Fibroblast of villous mesenchyme (primary cell): ENCODE measurements around the gene GDPD5. TPM values are rescaled to one million over a fixed set of nuclear protein-coding genes. Genes with fewer than 3 reads are reported as not detected.

Experiments used
- DNase-seq: peaks from one replicate; pipeline ENCODE4 v3.0.0-alpha.2; 2010; ENCODE audit warnings: low read depth
- H3K4me3 ChIP-seq: 2 replicates; pipeline ENCODE4 v1.5.1; 2011; ENCODE audit warnings: low read depth, mild to moderate bottlenecking, low read length
- total RNA-seq: library from RNA; depleted of rRNA; stranded (reverse); fragments of >200 nt; gene quantifications from 2 replicates; pipeline ENCODE4 v1.2.3, GENCODE V29; 2012
- TF ChIP-seq, protein P1 (sequence below): IDR thresholded peaks from 2 replicates; pipeline ENCODE4 v1.5.1; 2012; ENCODE audit warnings: low read depth, mild to moderate bottlenecking, low read length; ENCODE audit not compliant: insufficient read depth

The GDPD5 gene
- total RNA-seq, 1 donor = 9.5 TPM

DNA sequence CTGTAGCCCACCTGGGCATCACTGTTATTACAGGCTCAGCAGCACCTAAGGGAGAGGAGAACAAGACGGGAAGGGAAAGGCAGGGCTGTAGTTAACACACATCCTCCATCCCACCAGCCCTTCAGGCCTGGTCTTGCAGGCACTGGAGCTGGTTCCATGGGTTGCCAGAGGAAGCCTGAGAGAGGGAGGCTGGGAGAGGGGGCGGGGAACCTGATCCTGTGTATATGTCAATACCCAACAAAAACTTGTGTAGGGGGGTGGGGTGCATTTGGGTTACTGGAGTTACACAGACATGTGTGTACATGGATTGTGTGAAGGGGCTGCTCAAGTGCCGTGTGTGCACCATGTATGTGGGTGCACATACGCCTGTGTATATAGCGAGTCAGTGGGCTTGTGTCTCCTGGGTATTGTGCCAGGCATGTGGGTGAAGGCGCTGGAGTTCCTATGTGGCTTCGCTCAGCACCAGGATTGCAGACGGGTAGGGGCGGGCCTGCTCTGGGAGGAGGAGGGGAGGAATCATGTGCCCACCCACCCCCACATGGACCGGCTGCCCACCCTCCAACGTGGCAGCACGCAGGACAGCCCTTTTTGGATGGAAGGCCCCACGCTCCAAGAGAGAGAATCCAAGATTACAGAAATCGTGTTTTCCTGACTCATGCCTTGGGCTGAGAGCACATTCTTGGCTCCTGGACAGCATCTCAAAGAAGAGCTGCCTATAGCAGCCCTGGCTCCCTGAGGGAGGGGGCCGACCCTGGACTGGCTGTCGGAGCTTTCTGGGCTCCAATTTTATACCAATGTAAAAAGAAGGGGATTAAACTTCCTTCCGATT is 32.1 kb upstream of the GDPD5 start:
- TF ChIP-seq, protein P1, sequence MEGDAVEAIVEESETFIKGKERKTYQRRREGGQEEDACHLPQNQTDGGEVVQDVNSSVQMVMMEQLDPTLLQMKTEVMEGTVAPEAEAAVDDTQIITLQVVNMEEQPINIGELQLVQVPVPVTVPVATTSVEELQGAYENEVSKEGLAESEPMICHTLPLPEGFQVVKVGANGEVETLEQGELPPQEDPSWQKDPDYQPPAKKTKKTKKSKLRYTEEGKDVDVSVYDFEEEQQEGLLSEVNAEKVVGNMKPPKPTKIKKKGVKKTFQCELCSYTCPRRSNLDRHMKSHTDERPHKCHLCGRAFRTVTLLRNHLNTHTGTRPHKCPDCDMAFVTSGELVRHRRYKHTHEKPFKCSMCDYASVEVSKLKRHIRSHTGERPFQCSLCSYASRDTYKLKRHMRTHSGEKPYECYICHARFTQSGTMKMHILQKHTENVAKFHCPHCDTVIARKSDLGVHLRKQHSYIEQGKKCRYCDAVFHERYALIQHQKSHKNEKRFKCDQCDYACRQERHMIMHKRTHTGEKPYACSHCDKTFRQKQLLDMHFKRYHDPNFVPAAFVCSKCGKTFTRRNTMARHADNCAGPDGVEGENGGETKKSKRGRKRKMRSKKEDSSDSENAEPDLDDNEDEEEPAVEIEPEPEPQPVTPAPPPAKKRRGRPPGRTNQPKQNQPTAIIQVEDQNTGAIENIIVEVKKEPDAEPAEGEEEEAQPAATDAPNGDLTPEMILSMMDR = no peak
- peak; percentile 97 for DNase-seq
- peak overlapping the region; percentile 38 for H3K4me3 ChIP-seq

DNA sequence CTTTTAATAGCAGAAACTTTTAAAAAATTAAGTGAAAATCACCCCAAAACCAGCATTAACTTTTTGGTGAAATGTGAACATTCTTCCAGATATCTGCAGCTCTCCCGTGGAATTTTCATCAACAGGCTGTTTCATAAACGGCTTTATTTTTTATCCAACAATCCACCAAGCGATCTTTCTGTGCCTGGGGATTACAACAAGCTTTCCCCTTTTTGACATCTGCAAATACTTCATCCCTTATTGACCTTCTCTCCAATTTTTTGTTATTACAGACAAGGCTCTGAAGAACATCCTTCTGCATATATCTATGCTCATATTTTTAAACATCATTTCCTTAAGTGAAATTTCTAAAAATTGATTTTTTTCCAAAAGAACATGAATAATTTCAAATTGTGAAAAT is 30.5 kb upstream of the GDPD5 start:
- no peak overlapping the region for H3K4me3 ChIP-seq
- no peak for DNase-seq
- TF ChIP-seq, protein P1 = no peak

DNA sequence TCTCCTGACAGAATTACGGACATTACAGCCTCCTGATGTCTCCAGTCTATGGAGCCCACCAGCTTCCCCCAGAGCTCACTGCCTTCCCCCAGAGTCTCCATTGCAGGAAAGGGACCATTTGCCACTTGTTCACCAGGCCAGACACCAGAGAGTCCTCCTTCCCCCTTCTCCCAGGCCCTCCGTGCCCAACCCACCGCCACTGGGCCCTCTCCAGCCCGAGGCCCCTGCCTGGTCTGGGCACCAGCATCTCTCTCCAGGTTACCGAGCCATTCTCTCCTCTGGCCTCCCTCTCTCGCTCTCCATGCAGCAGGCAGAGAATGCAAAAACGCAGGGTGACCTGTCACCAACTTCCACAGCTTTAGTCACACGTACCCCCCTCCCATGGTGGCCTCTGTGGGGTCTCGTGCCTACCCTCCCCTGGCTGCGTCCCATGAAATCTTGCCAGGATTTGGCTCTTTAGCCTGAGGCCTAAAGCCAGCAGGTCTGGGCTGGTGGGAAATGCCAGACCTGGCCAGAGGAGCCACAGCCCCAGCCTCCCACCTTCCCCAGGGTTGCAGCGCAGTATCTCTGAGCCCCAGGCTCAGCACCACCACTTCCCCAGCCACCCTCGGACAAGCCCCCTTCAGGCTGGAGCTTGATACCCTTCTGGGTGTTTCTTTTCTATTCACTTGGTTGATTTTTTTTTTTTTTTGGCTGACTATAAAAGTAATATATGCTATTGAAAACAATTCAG is 29.5 kb upstream of the GDPD5 start:
- peak overlapping the region; percentile 43 for H3K4me3 ChIP-seq
- TF ChIP-seq, protein P1 = no peak
- DNase-seq = no peak

DNA sequence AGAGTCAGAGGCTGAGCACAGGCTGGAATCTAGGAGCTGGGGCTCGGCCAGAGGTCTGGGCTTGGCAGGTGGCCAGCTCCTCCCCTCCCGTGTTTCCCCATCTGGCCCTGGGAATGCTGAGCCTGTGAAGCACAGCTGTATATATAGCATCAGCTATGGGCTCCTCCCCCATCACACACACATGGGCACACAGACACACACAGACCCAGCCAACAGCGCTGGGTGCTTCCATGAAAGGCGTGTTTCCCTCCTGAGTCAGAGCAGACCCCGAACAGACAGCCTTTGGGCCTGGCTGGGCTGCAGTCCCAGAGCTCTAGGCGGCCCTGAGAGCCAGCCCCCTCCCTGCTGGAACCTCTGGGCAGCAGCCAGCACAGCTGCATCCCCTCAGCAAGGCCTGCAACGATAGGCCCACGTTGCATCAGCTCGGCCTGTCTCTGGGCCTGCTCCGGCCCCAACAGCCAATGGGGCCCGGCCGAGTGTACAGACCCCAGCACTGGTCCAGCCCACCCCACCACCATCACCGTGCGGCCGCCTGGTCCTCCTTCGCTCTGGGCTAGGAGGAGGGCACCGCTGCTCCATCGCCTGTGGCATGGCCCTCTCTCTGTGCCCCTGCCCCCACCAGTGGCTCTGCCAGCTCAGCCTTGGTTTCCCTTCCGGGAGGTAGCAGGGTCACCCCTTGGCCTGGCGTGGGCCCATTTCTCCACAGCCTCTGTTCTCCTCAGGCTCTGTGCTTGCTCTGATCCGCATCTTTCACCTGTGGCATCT is 28.7 kb upstream of the GDPD5 start:
- TF ChIP-seq, protein P1 = no peak
- peak overlapping the region; percentile 43 for H3K4me3 ChIP-seq
- peak; percentile 100 for DNase-seq

DNA sequence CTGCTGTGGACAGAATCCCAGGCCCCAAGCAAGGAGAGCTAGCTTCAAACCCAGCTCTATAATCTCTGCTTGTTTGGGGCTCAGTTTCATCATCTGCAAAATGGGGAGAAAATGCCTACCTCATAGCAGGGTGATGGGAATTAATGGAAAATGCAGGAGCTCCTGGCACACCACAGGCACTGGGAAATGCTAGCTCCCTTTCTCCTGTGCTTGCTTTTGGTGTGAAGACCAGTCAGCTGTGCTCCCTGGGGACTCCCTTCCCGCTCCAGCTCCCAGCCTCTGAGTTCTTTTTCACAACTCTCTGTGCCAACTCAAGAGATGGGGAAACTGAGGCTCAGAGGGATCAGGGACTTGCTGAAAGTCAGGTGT is 28.1 kb upstream of the GDPD5 start:
- no peak overlapping the region for H3K4me3 ChIP-seq
- DNase-seq = no peak
- TF ChIP-seq, protein P1 = no peak

DNA sequence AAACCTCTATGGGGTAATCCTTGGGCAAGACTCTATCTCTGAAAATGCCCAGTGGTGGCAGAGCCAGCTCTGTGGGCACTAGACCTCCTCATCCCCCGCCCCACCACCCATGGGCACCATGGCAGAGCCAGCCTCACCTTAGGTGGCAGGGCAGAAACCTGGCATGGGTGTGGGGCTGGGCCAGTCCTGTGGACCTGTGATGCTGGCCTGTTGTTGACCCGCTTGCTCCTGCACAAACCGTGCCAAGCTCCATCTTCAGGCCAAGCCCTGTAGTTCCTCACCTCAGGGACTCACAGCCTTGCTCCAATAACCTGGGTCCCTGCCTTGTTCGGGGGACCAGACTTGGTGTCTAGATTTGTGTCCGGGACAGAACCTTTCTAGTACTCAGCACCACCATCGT is 27.4 kb upstream of the GDPD5 start:
- no peak for DNase-seq
- no peak overlapping the region for H3K4me3 ChIP-seq
- TF ChIP-seq, protein P1 = no peak
